GM21447 (cell line): ENCODE results near the gene CEP192.
"Not testable (repeated sequence)": the region's sequence is repeated elsewhere in the genome, so short reads cannot be mapped to it uniquely, and the experiment has no call there.

Experiments
- ATAC-seq: cut with Tn5 transposase; IDR thresholded peaks from one replicate; pipeline ENCODE4 v1.9.1; 2021; ENCODE audit not compliant: unreplicated experiment

CEP192 gene

GRCh38 chr18:13022644-13023043, 31.5 kb downstream of the CEP192 start:
- no peak for ATAC-seq

DNA sequence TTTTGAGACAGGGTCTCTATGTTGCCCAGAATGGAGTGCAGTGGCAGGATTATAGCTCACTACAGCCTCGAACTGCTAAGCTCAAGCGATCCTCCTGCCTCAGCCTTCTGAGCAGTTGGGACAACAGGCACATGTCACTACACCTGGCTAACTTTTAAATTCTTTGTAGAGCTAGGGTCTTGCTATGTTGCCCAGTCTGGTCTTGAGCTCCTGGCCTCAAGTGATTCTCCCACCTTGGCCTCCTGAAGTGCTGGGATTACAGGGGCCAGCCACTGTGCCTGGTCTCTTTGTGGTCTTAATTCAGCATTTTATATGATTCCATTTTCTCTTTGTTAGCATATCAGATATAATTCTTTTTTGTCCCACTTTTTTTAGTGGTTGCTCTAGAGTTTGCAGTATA, 34.1 kb downstream of the CEP192 start:
- ATAC-seq: no peak

- no peak for ATAC-seq
These were observed 35.6 kb downstream of the CEP192 start for GRCh38 chr18:13026583-13027270.

GRCh38 chr18:13028869-13029268, 37.7 kb downstream of the CEP192 start:
- ATAC-seq: no peak

- ATAC-seq: no peak
These were observed 41.0 kb downstream of the CEP192 start for GRCh38 chr18:13032173-13032572.

DNA sequence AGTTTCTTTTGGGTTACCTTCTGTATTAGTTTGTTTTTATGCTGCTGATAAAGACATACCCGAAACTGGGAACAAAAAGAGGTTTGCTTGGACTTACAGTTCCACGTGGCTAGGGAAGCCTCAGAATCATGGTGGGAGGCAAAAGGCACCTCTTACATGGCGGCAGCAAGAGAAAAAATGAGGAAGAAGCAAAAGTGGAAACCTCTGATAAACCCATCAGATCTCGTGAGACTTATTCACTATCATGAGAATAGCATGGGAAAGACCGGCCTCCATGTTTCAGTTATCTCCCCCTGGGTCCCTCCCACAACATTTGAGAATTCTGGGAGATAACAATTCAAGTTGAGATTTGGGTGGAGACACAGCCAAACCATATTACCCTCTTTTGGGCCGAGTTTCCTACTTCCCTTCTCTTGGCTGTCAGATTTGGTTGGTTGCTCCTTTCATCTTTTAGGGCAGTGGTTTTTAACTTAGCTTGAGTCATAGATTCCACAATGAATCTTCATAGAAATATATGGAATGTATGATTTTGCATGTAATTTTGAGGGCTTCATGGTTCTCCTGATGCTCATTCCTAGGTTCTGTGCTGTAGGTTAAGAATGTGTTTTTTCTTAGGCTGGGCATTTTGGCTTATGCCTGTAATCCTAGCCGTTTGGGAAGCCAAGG, 44.2 kb downstream of the CEP192 start:
- no peak for ATAC-seq

DNA sequence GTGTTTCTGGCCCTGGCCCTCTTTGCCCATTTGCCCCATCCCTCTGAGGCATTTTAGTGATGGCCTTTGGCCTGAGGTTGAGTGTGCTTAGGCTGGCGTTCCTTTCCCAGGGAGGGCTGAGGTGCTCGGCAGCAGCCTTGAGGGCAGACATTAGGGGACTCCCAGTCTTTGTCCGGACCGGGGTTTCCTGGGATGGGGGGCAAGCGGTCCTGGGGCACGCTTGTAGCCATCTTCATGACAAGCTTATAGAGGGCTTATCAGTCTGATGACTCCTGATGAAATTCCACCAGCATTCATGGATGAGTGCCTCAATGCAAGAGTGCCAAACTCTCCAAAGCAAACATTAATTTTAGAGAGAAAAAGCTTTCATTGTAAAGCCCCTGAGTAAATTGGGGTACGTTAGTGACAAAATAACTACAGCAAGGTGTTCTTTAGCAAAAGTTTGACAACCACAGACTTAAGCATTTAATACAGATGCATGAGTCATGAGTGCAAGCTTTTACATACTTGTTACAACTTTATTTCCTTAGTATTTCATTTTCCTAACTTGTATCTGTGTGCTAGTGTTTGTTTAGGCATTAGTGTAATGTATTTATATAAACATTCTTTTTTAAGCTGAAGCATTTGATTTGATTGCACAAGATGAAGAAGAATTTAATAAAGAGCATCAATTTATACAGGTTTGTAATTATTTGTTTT, 45.6 kb downstream of the CEP192 start:
- ATAC-seq: no peak

DNA sequence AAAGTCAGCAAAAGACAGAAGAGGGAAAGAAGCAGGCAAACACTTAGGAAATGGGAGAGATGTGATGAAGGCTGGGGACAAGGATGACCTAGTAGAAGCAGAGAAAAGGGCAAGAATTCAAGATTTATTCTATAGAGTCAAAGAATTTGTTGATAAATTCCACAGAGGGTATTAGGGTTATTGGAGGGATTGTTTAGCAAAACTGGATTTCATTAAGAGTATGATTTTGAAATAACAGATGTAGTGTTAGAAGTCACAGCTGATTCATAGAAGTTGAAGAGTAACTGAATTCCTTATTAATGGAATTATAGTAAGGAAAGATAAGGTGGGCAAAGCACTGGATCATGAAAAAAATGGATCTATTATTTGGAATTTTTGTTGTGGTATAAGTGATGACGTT, 48.6 kb downstream of the CEP192 start:
- no peak for ATAC-seq

DNA sequence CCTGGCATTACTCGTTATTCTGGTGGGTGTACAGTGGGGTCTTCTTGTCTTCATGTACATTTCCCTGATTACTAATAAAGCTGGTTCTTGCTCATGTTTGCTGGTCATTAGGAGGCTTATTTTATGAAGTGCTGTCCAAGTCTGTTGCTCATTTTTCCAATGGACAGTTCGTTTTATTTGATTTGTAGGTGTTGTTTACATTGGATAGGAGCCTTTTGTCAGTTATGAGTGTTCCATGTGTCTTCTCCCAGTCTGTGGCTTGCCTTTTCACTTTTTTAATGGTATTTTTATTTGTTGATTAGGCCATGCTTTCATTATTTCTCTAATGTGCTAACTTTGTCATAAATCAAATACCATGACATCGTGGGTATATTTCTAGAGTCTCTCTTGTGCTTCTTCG, 51.9 kb downstream of the CEP192 start:
- no peak for ATAC-seq

GRCh38 chr18:13048061-13048595, 57.0 kb downstream of the CEP192 start:
- no peak for ATAC-seq

- ATAC-seq: no peak
These were observed 60.0 kb downstream of the CEP192 start for GRCh38 chr18:13051159-13051558.

- ATAC-seq: no peak
These were observed 60.8 kb downstream of the CEP192 start for GRCh38 chr18:13051950-13052349.

GRCh38 chr18:13054336-13054735, 63.2 kb downstream of the CEP192 start:
- ATAC-seq: no peak

GRCh38 chr18:13061630-13062189, 70.5 kb downstream of the CEP192 start:
- no peak for ATAC-seq

GRCh38 chr18:13067124-13067523, 76.0 kb downstream of the CEP192 start:
- ATAC-seq: no peak

- no peak for ATAC-seq
These were observed 76.8 kb downstream of the CEP192 start for GRCh38 chr18:13067966-13068365.

GRCh38 chr18:13070460-13070859, 79.3 kb downstream of the CEP192 start:
- ATAC-seq: no peak

GRCh38 chr18:13076886-13077285, 85.7 kb downstream of the CEP192 start:
- no peak for ATAC-seq

GRCh38 chr18:13077473-13077872, 86.3 kb downstream of the CEP192 start:
- no peak for ATAC-seq

DNA sequence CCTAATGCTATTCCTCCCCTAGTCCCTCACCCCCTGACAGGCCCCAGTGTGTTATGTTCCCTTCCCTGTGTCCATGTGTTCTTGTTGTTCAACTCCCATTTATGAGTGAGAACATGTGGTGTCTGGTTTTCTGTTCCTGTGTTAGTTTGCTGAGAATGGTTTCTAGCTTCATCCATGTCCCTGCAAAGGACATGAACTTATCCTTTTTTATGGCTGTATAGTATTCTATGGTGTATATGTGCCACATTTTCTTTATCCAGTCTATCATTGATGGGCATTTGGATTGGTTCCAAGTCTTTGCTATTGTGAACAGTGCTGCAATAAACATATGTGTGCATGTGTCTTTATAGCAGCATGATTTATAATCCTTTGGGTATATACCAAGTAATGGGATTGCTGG, 86.9 kb downstream of the CEP192 start:
- not testable (repeated sequence) for ATAC-seq

- ATAC-seq: no peak
These were observed 95.7 kb downstream of the CEP192 start for GRCh38 chr18:13086906-13087305.

- no peak for ATAC-seq
These were observed 104.3 kb downstream of the CEP192 start for GRCh38 chr18:13095466-13095865.
